IPS DF 4.7 (cell line): Measurements from ENCODE around the gene FEN1.

Experiments used
- DNase-seq: peaks from one replicate; pipeline ENCODE4 v3.0.0-alpha.2; 2013; ENCODE audit warnings: low spot score; ENCODE audit errors: extremely low read depth

Gene FEN1

DNA sequence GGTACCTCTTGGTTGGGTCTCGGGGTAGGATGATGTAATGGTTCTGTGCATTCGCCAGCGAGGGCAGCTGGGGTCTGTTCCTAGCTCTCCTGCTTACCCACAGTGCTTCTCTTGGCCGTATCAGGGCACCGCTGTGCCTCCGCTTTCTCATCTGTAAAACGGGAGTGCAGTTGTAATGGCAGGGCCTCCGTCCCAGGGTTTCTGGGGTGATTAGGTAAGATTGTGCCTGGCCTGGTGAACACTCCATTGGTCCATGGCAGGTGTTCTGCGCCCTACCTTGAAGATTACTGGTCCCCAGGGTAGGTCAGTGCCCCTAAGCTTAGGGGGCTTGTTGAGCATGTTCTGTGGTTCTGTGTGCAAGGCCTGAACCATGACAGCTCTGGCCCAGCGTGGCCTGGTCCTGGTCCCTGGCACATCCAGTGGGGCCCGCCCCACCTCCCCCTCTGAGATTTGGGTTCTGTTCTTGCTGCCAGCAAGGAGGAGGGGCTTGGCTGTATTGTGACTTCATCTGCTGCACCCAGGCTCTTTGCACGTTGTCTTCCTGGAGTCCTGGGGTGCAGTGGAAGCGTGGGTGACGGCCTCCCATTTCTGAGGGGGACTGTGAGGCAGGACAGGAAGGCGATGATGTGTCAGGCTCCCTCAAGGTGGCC, 35.4 kb upstream of the FEN1 start:
- DNase-seq: no peak

DNA sequence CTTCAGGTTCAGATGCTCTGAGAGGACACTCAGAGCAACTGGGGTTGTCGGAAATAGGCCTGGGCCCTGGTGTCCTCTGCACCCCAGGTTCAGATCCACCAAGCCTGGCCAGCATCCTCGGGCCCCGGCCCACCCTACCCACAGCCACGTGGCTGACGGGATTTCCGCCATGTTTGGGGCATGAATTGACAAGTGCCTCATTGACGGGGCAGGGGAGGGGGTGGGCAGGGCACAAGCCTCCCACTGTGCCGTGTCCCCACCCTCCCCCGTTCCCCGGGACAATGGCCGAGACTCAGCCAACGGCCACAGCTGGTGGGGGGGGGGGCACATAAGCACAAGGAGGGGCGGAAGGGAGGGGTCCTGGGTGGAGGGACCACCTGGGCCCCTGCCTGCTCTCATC, 31.8 kb upstream of the FEN1 start:
- no peak for DNase-seq

DNA sequence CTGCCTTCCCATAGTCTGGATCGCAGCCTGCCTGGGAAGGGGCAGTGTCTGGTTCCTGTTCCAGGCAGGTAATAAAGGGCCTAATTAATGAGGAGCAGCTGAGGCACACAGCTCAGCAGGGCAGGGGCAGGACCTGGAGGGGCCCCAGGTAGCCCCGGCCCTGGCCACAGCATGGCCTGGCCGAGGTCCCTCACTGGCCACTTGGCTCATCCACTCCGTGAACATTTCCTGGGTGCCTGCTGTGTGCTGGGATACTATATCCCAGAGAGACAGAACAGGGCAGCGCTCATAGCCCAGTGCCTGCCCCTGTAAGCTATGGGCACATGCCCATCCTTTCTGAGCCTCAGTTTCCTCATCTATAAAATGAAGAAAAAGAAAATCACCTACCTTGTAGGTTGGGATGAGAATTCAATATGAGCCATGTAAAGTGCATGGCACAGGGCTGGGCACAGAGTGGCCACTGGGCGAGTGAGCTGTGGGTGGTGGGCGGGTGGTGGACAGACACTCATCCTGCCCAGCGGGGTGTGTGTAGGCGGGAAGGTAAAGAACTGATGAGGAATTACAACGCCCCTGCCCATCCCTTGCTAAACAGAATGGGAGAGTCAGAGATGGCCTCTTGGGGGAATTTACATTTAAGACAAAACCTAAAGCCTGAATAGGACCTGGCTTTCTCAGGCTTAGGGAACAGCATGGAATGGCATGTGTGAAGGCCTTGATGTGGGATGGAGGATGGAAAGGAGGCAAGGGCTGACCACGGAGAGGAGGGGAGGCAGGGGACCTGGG, 31.1 kb upstream of the FEN1 start:
- no peak for DNase-seq

DNA sequence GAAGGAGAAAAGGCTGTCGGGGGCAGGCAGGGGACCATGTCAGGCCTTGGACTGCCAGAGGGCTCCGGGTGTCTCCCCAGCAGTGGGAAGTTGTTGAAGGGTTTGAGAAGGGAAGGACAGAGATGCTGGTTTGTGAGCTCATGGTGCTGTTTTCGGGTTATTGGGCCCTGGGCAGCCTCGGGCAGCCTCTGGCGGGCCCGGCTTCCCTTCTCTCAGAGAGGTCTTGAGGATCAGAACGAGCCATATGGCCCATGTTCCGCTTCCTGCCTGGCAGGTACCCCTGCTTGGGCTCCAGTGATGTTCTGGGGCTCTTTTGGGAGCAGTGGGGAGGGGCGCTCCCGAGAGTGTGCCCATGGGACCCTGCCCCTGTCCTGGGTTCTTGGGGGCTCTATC, 30.5 kb upstream of the FEN1 start:
- DNase-seq: no peak

- no peak for DNase-seq
Measured at GRCh38 chr11:61762798-61763197, 29.9 kb upstream of the FEN1 start.

DNA sequence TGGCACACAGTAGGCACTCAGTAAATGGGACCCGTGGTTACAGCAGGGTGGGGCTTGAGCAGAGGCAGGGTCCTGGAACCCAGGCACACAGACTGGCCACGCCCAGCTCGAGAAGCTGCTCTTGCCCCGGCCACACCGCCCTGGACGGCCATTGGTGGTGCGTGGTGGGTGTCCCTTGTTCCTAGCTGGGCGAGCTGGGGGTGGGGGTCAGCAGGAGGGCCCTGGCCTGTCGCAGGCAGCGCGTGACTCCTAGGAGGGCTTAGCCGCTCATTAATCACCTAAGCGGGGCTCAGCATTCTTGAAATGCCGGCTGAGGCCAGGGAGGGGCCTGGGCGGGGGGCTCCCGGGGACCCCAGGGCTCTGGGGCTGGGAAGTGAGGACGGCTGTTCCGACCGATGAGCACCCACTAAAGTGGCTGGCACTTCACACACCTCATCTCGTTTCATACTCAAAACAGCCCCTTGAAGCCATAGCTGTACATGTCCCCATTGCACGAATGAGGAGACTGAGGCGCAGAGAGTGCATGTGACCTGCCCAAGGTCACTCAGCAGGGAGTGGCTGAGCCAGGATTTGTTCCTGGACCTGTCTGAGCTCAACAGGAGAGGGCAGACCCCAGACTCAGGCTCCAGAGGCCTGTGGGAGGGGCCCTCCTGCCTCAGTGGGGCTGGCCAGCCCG, 28.6 kb upstream of the FEN1 start:
- DNase-seq: no peak

DNA sequence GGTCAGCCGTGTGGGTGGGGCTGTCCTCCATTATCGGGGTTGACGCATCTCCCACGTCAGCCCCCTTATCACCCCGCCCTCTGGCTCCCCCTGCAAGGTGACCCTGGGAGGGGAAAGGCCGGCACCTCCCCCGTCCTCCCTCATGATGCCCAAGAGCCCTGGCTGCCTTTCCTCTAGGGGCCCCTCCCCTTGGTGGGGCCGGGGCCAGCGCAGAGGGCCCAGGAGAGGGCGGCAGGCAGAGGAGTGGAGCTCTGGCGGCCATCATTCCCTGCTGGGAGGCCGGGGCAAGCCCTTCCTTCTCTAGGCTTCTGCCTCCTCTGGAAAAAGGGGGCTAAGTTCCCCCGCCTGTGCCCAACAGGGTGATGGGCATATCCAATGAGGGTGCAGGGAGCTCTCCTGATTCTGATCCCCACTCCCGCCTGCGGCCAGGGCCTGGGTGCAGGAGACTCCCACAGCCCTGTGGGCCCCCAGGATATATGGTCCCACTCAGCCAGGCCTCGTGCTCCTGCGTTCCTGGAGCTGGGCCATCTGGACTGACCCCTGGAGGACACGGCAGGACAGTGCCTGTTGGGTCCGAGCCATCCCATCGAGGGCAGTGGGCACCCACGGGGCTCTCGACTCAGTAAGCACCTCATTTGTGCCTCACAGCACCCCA, 28.0 kb upstream of the FEN1 start:
- no peak for DNase-seq

- no peak for DNase-seq
Measured at GRCh38 chr11:61765550-61766253, 27.0 kb upstream of the FEN1 start.

DNA sequence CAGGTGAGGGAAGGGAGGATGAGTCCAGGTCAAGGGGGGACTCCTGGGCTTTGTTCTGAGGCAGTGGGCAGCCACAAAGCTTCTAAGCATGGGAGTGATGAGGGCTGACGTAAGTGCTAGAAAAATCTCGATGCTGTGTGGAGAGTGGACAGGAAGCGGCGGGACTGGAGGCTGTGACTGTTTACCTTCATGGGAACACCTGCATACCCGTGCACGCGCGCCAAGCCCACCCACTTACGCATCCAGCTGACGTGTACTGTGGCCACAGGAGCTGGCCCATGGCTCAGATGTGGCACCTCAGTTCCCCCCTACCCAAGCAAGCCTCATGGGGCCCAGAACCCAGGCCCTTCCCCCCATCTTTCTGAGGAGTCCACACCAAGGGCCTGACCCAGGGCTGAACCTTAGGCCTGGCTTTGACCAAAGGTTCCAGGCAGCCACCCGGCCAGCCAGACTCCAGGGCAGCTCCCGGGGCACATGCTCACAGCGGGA, 26.3 kb upstream of the FEN1 start:
- DNase-seq: no peak

DNA sequence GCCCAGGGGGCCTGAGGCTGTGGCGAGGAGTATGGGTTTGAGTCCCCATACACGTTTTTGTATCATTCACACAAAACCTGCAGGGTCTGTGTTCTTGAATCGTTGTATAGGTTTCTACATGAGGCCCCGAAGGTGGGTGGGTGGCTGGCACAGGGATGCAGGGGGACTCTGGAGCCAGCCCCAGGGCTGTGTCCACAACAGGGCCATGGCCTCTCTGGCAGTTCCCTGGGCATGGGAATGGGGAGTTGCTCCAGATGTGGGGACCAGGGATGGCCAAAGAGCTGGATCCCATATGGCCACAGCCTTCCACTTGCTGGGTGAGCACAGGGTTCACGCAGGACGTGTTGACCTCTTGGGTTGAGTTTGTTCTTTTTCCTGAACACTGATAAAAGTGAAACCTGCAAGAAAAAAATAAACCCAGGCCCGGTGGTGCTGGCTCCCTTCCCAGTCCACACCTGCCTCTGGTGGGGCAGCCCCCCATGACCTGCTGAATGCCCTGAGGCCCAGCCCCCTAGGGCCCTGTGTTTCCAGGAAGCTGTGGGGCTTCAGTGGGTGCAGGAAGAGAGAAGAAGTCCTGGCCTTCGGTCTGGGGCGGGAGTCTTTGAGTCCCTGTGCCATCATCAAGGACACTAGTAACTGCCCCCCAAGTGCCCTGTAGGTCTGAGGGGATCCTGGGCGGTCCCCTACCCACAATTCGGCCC, 24.2 kb upstream of the FEN1 start:
- DNase-seq: no peak

DNA sequence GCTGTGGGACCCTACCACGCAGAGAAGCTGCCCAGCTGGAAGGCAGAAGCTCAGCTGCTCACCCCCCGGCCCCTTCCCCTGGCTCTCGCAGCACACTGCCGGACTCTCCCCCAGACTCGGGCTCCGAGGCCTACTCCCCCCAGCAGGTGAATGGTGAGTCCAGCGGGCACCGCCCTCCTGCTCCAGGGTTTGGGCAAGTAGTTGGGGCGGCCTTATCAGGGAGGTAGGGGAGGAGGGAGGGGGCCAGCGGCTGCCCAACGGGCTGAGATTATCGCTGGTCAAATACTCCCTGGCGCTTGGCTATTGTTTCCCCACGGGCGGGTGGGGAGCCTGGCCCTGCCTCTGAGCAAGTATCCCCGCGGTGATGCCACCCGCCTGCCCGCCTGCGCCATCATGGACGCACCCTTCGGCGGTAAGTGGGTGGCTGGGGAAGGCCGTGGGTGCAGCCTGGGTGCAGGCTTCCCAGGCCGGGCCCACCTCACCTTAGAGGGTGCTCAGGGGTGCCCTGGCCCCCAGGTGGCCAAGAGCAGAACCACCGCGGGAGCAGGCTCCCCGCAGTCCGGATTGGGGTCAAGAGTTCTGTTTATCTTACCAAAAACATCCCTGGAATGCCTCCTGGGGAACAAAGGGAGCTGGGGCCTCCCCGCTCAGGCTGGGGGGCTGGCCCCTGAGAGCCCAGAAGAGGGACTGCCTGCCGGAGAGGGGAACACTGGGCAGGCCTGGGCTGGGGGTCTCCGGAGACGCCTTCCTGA, 23.4 kb upstream of the FEN1 start:
- DNase-seq: no peak

DNA sequence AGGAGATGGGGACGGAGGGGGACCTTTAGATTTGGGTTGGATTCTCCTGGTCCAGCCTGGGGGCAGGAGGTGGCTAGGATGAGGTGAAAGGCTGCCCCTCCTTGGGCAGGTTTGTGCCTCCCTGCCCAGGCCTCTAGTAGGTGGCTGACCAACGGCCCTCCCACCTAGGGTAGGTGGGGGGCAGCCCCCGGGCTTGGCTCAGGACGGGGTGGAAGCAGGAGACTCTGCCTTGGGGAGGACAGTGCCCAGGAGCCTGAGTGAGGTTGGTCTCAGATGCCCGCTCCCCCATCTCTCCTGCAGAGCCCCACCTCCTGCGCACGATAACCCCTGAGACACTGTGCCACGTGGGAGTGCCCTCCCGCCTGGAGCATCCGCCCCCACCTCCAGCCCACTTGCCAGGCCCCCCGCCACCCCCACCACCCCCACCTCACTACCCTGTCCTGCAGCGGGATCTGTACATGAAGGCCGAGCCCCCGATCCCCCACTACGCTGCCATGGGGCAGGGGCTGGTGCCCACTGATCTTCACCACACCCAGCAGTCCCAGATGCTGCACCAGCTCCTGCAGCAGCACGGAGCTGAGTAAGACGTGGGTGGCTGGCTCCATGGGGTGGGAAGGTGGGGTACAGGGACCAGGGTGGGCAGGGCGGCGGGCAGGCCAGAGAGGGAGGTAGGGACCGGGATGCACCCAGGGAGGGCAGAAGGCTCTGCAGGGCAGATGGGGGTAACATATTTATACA, 22.6 kb upstream of the FEN1 start:
- DNase-seq: no peak

DNA sequence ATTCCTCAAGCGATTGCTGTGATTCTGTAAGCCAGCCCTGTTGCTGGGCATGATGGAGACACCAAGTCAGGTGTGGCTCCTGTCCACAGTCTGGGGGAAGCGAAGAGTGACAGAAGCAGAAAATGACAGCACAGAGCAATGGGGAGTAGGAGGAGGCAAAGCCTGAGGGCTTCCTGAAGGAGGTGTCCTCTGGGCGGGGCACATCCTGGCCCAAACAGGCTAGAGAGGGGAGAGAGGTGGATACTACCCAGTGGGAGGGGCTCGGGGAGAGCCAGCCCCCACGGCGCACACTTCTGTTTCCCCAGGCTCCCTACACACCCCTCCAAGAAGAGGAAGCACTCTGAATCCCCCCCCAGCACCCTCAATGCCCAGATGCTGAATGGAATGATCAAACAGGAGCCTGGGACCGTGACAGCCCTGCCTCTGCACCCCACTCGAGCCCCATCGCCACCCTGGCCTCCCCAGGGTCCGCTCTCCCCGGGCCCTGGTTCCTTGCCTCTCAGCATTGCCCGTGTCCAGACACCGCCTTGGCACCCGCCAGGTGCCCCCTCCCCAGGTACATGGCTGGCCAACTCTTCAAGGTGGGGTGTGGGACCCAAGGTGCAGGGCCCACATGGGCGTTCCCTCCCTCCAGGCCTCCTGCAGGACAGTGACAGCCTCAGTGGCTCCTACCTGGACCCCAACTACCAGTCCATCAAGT, 21.4 kb upstream of the FEN1 start:
- DNase-seq: no peak

GRCh38 chr11:61771985-61772455, 20.7 kb upstream of the FEN1 start:
- no peak for DNase-seq

- no peak for DNase-seq
Measured at GRCh38 chr11:61773356-61773755, 19.4 kb upstream of the FEN1 start.

DNA sequence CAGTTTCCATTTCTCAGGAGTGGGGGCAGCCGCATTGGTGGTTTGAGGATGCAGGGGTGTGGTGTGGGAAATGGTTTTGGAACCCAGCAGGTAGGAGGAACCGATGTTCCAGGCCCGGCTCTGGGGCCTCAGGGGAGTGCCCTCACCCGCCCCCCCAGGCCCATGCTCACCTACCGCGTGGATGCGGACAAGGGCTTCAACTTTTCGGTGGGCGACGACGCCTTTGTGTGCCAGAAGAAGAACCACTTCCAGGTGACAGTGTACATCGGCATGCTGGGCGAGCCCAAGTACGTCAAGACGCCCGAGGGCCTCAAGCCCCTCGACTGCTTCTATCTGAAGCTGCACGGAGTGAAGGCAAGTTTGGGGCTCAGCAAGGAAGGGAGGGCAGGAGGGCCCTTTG, 18.9 kb upstream of the FEN1 start:
- DNase-seq: no peak

GRCh38 chr11:61774411-61774810, 18.3 kb upstream of the FEN1 start:
- DNase-seq: no peak

DNA sequence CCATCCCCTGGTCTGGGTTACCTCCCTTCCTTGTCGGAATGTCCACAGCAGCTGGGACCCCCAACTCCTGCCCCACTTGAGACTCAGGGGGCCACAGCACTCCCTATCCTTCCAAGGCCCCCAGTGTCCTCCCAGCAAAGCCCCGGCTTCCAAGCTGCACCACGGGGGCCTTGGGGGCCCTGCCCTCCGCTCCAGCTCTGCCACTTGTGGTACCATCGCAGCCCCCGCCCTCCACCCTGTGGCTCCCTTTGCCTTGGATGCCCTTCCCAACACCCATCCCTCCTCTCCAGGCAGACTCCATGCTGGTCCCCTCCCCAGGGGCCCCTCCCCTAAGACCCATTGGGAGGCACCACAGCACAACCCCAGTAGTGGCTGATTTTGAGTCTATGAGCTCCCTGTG, 17.6 kb upstream of the FEN1 start:
- no peak for DNase-seq
